ENCODE measurements around the gene SMS.

The SMS gene

DNA sequence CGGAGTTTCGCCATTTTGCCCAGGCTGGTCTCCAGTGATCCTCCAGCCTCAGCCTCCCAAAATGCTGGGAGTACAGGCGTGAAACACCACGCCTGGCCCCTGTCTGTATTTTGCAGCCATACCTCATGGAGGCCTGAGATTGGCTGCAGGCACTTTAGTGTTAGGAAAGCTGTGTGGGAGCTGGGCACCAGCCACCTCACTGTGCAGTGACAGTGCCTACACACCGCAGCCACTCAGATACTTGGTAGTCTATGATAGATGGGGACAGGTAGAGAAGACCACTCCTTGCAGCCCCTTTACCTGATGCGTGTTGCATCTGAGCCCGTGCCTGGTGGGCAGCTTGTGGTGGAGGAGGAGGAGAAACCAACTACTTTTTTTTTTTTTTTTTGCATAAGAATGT lies 16.3 kb downstream of the SMS start:
- CTCF ChIA-PET = no interaction called here

DNA sequence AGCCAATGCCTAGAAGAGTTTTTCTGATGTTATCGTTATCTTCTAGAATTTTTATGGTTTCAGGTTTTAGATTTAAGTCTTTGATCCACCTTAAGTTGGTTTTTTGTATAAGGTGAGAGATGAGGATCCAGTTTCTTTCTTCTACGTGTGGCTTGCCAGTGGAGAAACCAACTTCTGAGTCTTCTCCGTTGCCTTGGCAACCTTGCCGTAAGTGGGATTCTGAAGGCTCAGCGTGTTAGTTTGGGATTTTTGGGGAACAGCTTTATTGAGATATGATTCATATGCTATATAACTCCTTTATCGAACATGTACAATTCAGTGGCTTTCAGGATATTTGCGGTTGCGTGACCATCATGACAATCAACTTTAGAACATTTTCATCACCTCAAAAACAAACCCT lies 17.7 kb downstream of the SMS start:
- ChIA-PET POLR2A (ENCODE audit: low non-redundant PET) (no interaction called here), CTCF (no interaction called here)
- TF ChIP-seq, protein P1, sequence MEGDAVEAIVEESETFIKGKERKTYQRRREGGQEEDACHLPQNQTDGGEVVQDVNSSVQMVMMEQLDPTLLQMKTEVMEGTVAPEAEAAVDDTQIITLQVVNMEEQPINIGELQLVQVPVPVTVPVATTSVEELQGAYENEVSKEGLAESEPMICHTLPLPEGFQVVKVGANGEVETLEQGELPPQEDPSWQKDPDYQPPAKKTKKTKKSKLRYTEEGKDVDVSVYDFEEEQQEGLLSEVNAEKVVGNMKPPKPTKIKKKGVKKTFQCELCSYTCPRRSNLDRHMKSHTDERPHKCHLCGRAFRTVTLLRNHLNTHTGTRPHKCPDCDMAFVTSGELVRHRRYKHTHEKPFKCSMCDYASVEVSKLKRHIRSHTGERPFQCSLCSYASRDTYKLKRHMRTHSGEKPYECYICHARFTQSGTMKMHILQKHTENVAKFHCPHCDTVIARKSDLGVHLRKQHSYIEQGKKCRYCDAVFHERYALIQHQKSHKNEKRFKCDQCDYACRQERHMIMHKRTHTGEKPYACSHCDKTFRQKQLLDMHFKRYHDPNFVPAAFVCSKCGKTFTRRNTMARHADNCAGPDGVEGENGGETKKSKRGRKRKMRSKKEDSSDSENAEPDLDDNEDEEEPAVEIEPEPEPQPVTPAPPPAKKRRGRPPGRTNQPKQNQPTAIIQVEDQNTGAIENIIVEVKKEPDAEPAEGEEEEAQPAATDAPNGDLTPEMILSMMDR (conservative IDR thresholded peaks at IDR 0.05; ENCODE audit: low read depth) = no peak
- no peak for DNase-seq (ENCODE audit: low spot score)
- no peak overlapping the region for H3K27ac ChIP-seq

More for the DNA sequence above, 16.3 kb downstream of the SMS start:
- TF ChIP-seq, protein P1 (conservative IDR thresholded peaks at IDR 0.05; ENCODE audit: low read depth) = no peak
- DNase-seq (ENCODE audit: low spot score) = no peak
- no peak overlapping the region for H3K27ac ChIP-seq
- POLR2A ChIA-PET (ENCODE audit: low non-redundant PET) = no interaction called here

DNA sequence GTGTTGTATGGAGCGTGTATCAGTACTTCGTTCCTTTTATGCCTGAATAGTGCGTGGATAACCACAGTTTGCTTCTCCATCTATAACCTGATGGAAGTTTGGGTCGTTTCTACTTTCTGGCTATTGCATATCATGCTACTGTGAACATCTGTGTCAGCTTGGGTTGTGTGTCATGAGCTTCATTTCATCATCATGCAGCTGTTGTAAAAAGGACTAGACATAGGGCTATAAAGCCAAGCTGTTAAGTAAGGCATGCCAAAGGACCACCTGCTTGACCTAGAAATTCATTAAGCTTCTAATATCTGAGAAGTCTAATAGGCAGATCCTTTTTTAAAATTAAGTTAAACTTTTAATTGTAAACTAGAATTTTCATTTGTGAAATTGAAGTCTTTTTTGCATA lies 18.4 kb downstream of the SMS start:
- TF ChIP-seq, protein P1 (conservative IDR thresholded peaks at IDR 0.05; ENCODE audit: low read depth) = no peak
- H3K27ac ChIP-seq = no peak overlapping the region
- DNase-seq (ENCODE audit: low spot score) = no peak
- CTCF ChIA-PET = no interaction called here
- POLR2A ChIA-PET (ENCODE audit: low non-redundant PET) = no interaction called here

DNA sequence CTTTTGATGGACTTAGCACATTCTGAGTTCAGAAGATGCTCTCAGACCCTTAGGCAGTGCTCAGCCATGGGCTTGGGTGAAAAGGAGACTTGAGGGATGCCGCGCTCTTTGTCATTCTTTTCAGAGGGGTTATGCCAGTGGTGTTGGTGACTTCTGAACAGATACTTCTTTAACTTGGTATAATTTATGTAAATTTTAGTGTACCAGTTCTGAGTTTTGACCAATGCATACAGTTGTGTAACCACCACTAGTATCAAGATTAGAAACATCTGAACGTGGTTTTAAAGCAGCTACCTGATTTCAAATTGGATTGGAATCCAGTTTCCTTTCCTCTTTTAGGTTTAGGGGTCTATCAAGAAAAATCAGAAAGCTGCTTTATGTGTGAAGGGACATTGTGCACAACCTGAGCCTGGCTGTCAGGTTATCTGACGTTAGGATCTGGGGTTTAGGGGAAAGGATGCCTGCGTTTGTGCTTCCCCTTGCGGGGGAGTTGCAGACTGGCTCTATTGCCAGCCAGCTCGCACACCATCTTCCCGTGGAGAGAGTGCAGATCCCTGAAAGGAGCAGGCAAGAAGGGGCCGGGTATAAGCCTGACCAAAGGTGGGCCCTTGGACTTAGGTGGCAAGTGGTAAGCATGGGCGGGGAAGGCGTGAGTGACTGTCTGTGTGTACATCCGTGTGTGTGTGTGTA lies 19.0 kb downstream of the SMS start:
- CTCF ChIA-PET = interaction anchor here (0.6 kb wide), 1 partner anchor 1097 kb away, joined by 3 read pairs; no protein-coding TSS in a partner anchor
- H3K27ac ChIP-seq = no peak overlapping the region
- POLR2A ChIA-PET (ENCODE audit: low non-redundant PET) = no interaction called here
- DNase-seq (ENCODE audit: low spot score) = no peak
- TF ChIP-seq, protein P1 (conservative IDR thresholded peaks at IDR 0.05; ENCODE audit: low read depth) = no peak

DNA sequence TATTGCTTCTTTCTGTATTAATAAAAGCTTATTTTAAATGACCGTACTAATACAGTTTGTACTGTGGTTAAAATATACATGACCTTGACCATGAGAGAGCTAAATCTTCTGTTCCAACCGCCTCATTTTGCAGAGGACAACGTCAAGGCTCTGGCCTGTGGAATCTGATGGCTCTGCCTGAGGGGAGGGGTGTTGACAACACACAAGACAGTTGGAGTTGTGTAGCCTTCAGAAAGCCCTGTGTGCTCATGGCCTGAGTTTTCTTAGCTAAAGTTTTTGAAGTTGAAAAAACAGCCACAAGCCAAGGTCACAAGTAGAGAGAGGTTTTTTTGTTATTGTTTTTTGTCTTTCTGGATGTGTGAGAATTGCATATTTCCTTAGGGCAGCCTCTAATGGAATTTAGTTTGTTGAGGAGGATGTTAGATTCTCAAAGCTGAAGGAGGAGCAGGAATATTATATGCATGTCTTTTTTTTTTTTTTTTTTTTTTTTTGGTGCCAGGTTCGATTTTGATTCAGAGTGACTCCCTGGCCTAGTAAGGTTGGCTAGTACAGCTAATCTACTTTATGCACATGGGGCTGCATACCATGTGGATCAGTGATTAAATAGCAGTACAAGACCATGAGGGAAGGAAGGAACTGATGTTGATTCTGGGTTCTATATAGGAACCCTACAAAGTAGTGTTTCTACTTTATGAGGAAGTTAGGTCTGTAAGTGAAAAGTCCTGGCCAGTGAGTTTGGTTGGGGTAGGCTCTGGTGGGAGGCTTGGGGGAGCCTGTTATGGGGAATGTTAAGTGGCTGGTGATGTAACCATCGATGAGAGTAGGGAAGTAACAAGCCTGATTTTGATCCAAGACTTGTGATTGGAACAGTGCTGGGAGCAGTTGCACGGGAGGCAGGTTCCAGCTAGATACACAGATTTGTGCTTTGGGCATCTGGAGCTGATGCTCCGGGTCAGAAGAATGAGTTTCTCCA lies 20.3 kb downstream of the SMS start:
- no peak for DNase-seq (ENCODE audit: low spot score)
- ChIA-PET POLR2A (ENCODE audit: low non-redundant PET) (no interaction called here), CTCF (no interaction called here)
- no peak overlapping the region for H3K27ac ChIP-seq
- TF ChIP-seq, protein P1 (conservative IDR thresholded peaks at IDR 0.05; ENCODE audit: low read depth) = no peak

DNA sequence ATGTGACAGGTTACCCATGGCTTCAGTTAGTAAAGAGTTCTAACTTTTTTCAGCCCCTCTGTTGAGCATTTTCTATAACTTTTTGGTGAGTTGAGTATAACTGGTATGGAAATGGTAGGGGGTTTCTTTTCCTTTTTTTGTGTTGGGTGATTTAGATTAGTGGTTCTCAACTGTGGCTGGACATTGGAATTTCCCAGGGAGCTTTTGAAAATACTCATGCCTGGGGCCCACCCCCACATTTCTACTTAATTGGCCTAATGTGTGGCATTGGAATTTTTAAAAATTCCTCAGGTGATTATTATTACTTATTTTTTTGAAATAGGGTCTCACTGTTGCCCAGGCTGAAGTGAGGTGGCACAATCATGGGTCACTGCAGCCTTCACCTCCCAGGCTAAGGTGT lies 21.9 kb downstream of the SMS start:
- TF ChIP-seq, protein P1 (conservative IDR thresholded peaks at IDR 0.05; ENCODE audit: low read depth) = no peak
- DNase-seq (ENCODE audit: low spot score) = no peak
- CTCF ChIA-PET = no interaction called here
- POLR2A ChIA-PET (ENCODE audit: low non-redundant PET) = no interaction called here
- no peak overlapping the region for H3K27ac ChIP-seq

All from RWPE1 (cell line).